WI38 (cell line): ENCODE results near the gene ATPAF2.

Experiments
- H3K4me3 ChIP-seq: 2 replicates; pipeline ENCODE4 v1.5.1; 2011; ENCODE audit warnings: low read depth, mild to moderate bottlenecking, control low read depth, low read length
- CTCF ChIP-seq: IDR thresholded peaks from 2 replicates; pipeline ENCODE4 v1.5.1; 2012; ENCODE audit warnings: low read depth, mild to moderate bottlenecking, control low read depth, low read length

Gene ATPAF2

GRCh38 chr17:18056214-18056613 is 17.2 kb upstream of the ATPAF2 start:
- TF ChIP-seq CTCF = no peak
- H3K4me3 ChIP-seq = no peak overlapping the region

- H3K4me3 ChIP-seq = no peak overlapping the region
- no peak for TF ChIP-seq CTCF
These were observed 16.6 kb upstream of the ATPAF2 start for GRCh38 chr17:18055597-18055996.

DNA sequence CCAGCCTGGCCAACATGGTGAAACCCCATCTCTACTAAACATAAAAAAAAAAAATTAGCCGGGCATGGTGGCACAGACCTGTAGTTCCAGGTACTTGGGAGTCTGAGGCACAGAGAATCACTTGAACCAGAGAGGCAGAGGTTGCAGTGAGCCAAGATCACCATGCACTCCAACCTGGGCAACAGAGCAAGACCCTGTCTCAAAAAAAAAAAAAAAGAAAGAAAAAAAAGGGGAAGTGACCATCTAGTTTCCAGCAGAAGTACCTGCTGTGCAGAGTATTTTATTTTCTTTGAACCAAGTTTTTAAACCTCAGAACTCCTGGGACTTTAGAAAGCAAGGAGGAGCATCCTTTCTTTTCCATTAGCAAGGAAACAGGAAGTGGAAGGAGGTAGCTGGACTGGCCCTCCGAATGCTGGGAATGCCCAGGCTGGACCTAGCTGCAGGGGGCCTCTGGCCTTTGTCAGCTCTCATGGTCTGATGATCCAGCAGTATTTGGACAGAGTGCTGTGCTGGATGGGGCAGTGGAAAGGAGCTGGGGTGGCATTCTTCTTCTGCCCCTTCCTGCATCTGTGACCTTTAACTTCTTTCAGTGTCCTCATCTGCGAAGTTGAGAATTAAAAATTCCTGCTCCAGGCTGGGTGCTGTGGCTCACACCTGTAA is 6.9 kb upstream of the ATPAF2 start:
- no peak overlapping the region for H3K4me3 ChIP-seq
- TF ChIP-seq CTCF = no peak

DNA sequence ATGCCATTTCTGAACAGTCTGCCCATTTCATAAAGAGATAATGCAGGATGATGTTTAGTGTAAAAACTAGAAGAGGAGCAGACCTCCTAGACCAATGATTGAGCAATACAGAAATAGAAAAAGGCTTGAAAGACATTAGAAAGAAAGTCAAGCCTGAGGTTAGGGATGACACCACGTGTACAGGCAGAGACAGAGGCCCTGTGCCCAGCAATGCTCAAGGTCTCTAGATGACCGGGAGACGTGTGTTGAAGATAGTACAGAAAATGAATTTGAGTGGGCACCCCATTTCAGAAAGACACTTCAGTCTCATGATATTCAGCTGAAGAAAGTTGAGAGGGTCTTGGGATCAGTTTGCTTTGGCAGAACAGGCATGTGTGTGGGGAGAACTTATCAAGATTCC is 5.6 kb upstream of the ATPAF2 start:
- TF ChIP-seq CTCF = no peak
- no peak overlapping the region for H3K4me3 ChIP-seq

DNA sequence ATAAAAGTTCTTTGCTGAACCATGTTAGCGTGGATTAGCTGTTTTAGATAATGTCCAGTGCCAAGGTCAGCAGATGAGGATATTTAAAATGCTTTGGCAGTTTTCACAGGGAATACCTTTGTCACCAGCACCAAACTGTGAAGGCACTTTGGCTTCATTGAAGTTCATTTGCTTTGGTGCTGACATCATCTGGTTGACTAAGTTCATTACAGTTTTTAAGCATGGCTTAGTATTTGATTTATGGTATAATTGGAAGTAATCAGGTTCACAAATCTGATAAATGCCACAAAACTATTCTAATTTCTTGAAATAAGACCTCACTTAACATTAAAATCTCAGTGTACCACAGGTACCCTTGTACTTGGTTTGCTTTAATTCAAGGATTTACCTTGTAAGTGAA is 4.5 kb upstream of the ATPAF2 start:
- no peak for TF ChIP-seq CTCF
- no peak overlapping the region for H3K4me3 ChIP-seq

GRCh38 chr17:18042983-18043382 is 4.0 kb upstream of the ATPAF2 start:
- H3K4me3 ChIP-seq = no peak overlapping the region
- TF ChIP-seq CTCF = no peak

- TF ChIP-seq CTCF = no peak
- H3K4me3 ChIP-seq = no peak overlapping the region
These were observed 2.8 kb upstream of the ATPAF2 start for GRCh38 chr17:18041776-18042175.
